Neural progenitor cell (in vitro differentiated cells): ENCODE results near the gene DEFB121.

ENCODE experiments used
- EZH2 ChIP-seq: fragments of 200-600 bp; sonication (generic); IDR thresholded peaks from 2 replicates; pipeline ENCODE4 v1.6.1; 2017; ENCODE audit warnings: antibody characterized with exemption, mild to moderate bottlenecking, moderate library complexity
- TF ChIP-seq, protein P1 (sequence below): fragments of 200-600 bp; sonication (generic); IDR thresholded peaks from 2 replicates; pipeline ENCODE4 v1.5.1; 2017; ENCODE audit warnings: antibody characterized with exemption, mild to moderate bottlenecking

DNA sequence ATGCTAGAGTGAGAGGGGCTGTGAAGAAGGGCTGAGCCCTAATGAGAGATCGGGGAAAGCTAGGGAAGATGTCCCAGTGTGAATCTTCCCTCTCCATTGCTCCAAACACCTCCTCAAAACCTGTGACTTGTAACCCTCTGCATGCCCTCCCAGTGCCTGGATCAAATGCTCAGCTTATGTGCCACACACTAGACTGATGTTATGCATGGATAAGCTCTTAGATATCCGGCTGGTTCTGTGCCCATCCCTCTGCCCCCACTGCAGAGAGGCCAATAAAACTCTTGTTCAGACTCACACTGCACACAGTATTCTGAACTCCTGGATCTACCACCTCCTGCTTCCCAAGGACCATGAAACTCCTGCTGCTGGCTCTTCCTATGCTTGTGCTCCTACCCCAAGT lies 37.7 kb downstream of the DEFB121 start, which contains the start of gene DEFB118:
- TF ChIP-seq, protein P1, sequence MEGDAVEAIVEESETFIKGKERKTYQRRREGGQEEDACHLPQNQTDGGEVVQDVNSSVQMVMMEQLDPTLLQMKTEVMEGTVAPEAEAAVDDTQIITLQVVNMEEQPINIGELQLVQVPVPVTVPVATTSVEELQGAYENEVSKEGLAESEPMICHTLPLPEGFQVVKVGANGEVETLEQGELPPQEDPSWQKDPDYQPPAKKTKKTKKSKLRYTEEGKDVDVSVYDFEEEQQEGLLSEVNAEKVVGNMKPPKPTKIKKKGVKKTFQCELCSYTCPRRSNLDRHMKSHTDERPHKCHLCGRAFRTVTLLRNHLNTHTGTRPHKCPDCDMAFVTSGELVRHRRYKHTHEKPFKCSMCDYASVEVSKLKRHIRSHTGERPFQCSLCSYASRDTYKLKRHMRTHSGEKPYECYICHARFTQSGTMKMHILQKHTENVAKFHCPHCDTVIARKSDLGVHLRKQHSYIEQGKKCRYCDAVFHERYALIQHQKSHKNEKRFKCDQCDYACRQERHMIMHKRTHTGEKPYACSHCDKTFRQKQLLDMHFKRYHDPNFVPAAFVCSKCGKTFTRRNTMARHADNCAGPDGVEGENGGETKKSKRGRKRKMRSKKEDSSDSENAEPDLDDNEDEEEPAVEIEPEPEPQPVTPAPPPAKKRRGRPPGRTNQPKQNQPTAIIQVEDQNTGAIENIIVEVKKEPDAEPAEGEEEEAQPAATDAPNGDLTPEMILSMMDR = no peak
- no peak for TF ChIP-seq EZH2
